Ascending aorta (tissue), 2 donors: ENCODE measurements around the gene STX1A. TPM values are rescaled to one million over a fixed set of nuclear protein-coding genes. Genes with fewer than 3 reads are reported as not detected.

Experiments
- DNase-seq, 2 donors: peaks; one replicate each; pipeline ENCODE4 v3.0.0-alpha.2; 2019; ENCODE audit warnings: low spot score in 2 of 2
- H3K27ac ChIP-seq, 2 donors: fragments of 200-600 bp; sonication (generic); one replicate each; pipeline ENCODE4 v1.5.1; 2016 to 2017; ENCODE audit warnings: mild to moderate bottlenecking in 1 of 2
- H3K27me3 ChIP-seq: fragments of 200-600 bp; sonication (generic); one replicate; pipeline ENCODE4 v1.5.1; 2017
- H3K36me3 ChIP-seq, 2 donors: fragments of 200-600 bp; sonication (generic); one replicate each; pipeline ENCODE4 v1.5.1; 2016
- H3K4me1 ChIP-seq, 2 donors: fragments of 200-600 bp; sonication (generic); one replicate each; pipeline ENCODE4 v1.5.1; 2016 to 2017; ENCODE audit warnings: mild to moderate bottlenecking in 1 of 2
- H3K4me3 ChIP-seq, 2 donors: fragments of 200-600 bp; sonication (generic); one replicate each; pipeline ENCODE4 v1.5.1; 2016 to 2017; ENCODE audit warnings: mild to moderate bottlenecking in 1 of 2
- H3K9me3 ChIP-seq, 2 donors: fragments of 200-600 bp; sonication (generic); one replicate each; pipeline ENCODE4 v1.5.1; 2016
- CTCF ChIP-seq, 3 experiments: fragments of 200-600 bp in 2 of 3; fragments of 450-650 bp in 1 of 3; sonication (generic) in 2 of 3; IDR thresholded peaks; one replicate each; pipeline ENCODE4 v1.5.1; 2016 to 2019; ENCODE audit warnings: antibody characterized with exemption in 3 of 3, mild to moderate bottlenecking in 1 of 3, moderate library complexity in 1 of 3
- intact Hi-C: fragments of 100-400 bp; cut with DNase I; formaldehyde crosslinking; loops from one replicate; pipeline ENCODE4 v1.15.1; 2023
- total RNA-seq: library from RNA; depleted of rRNA; stranded (reverse); fragments of >200 nt; gene quantifications from one replicate; pipeline ENCODE4 v1.1.0, GENCODE V29; 2016

Gene STX1A
- total RNA-seq, 1 donor from 2014 or later, result 13.1 TPM

GRCh38 chr7:73732397-73732796, 12.9 kb upstream of the STX1A start:
- intact Hi-C loops, result no loop called here
- no peak overlapping the region for H3K27ac ChIP-seq
- H3K4me1 ChIP-seq, result peaks cover under 1 to 4% of the 10 kb centered on the region in 2 donors
- no peak for DNase-seq
- peaks cover 6 to 11% of the 10 kb centered on the region in 2 donors for H3K36me3 ChIP-seq
- TF ChIP-seq CTCF (IDR thresholded peaks at IDR 0.05), result no peak
- H3K9me3 ChIP-seq, result no peaks in the 10 kb centered on the region
- no peaks in the 10 kb centered on the region for H3K27me3 ChIP-seq
- no peak overlapping the region for H3K4me3 ChIP-seq

- peaks cover 0 to 3% of the 10 kb centered on the region in 2 donors for H3K4me1 ChIP-seq
- no peak overlapping the region for H3K4me3 ChIP-seq
- no peak for TF ChIP-seq CTCF (IDR thresholded peaks at IDR 0.05)
- no peak overlapping the region for H3K27ac ChIP-seq
- no peak for DNase-seq
- no peaks in the 10 kb centered on the region for H3K36me3 ChIP-seq
- intact Hi-C loops, result no loop called here
- no peaks in the 10 kb centered on the region for H3K9me3 ChIP-seq
- H3K27me3 ChIP-seq, result no peaks in the 10 kb centered on the region
Measured at GRCh38 chr7:73730485-73730884, 11.0 kb upstream of the STX1A start.

GRCh38 chr7:73728551-73728950, 9.1 kb upstream of the STX1A start:
- Histone ChIP-seq H3K4me1 (no peaks in the 10 kb centered on the region), H3K9me3 (no peaks in the 10 kb centered on the region), H3K4me3 (no peak overlapping the region), H3K27ac (no peak overlapping the region), H3K27me3 (no peaks in the 10 kb centered on the region), H3K36me3 (no peaks in the 10 kb centered on the region)
- no peak for DNase-seq
- intact Hi-C loops, result no loop called here
- TF ChIP-seq CTCF (IDR thresholded peaks at IDR 0.05), result no peak

DNA sequence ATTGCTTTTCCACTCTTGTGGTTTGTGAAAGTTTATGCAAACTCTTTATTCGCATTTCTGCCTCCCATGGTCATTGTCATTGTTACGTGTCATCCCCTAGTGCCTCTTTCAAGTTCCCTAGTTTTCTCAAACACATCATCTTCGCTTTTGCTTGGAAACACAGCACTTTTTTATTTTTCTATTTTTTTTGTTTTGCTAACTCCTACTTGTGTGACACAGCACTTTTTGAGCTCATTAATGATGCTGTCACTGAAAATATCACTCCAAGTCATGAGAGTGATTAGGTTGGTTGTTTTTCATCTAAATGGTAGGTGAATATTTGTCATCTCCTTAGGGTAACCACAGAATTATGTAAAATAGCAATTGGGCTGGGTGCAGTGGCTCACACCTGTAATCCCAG, 8.5 kb upstream of the STX1A start:
- DNase-seq, result no peak
- Histone ChIP-seq H3K36me3 (no peaks in the 10 kb centered on the region), H3K27me3 (no peaks in the 10 kb centered on the region), H3K4me1 (no peaks in the 10 kb centered on the region), H3K4me3 (no peak overlapping the region), H3K9me3 (no peaks in the 10 kb centered on the region), H3K27ac (no peak overlapping the region)
- intact Hi-C loops, result no loop called here
- TF ChIP-seq CTCF (IDR thresholded peaks at IDR 0.05), result no peak

DNA sequence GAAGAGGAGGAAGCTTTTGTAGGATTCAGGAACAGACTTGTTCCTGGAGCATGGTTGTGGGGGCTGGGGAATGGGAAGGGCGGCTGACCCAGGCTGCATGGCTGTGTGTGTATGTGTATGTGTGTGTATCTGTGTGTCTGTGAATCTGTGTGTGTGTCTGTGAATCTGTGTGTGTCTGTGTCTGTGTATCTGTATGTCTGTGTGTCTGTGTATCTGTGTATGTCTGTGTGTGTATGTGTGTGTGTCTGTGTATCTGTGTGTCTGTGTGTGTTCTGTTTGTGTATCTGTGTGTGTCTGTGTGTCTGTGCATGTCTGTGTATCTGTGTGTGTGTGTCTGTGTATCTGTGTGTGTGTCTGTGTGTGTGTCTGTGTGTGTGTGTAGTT, 6.6 kb upstream of the STX1A start:
- H3K27ac ChIP-seq, result no peak overlapping the region
- H3K4me1 ChIP-seq, result peaks cover 0 to 4% of the 10 kb centered on the region in 2 donors
- H3K27me3 ChIP-seq, result no peaks in the 10 kb centered on the region
- H3K9me3 ChIP-seq, result no peaks in the 10 kb centered on the region
- no peak overlapping the region for H3K4me3 ChIP-seq
- no peaks in the 10 kb centered on the region for H3K36me3 ChIP-seq
- TF ChIP-seq CTCF (IDR thresholded peaks at IDR 0.05), result no peak
- intact Hi-C loops, result no loop called here
- DNase-seq, result no peak

DNA sequence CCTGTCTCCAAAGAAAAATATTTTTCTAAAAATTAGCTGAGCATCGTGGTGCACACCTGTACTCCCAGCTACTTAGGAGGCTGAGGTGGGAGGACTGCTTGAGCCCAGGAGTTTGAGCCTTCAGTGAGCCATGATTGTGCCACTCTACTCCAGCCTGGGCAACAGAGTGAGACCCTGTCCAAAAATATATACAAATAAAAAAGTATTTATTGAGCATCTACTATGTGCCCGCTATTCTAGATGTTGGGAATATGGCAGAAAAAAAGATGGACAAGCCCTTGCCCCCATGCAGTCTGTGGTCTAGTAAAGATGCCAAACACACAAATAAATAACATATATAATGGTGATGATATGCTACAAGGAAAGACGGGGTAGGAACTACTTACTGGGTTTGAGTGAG, 4.3 kb upstream of the STX1A start:
- no peak overlapping the region for H3K4me3 ChIP-seq
- DNase-seq, result no peak
- H3K9me3 ChIP-seq, result no peaks in the 10 kb centered on the region
- TF ChIP-seq CTCF (IDR thresholded peaks at IDR 0.05), result no peak
- H3K27ac ChIP-seq, result no peak overlapping the region
- intact Hi-C loops, result no loop called here
- H3K36me3 ChIP-seq, result no peaks in the 10 kb centered on the region
- H3K27me3 ChIP-seq, result no peaks in the 10 kb centered on the region
- peaks cover 1 to 16% of the 10 kb centered on the region in 2 donors for H3K4me1 ChIP-seq
